ENCODE results near the gene NUAK2.

DNA sequence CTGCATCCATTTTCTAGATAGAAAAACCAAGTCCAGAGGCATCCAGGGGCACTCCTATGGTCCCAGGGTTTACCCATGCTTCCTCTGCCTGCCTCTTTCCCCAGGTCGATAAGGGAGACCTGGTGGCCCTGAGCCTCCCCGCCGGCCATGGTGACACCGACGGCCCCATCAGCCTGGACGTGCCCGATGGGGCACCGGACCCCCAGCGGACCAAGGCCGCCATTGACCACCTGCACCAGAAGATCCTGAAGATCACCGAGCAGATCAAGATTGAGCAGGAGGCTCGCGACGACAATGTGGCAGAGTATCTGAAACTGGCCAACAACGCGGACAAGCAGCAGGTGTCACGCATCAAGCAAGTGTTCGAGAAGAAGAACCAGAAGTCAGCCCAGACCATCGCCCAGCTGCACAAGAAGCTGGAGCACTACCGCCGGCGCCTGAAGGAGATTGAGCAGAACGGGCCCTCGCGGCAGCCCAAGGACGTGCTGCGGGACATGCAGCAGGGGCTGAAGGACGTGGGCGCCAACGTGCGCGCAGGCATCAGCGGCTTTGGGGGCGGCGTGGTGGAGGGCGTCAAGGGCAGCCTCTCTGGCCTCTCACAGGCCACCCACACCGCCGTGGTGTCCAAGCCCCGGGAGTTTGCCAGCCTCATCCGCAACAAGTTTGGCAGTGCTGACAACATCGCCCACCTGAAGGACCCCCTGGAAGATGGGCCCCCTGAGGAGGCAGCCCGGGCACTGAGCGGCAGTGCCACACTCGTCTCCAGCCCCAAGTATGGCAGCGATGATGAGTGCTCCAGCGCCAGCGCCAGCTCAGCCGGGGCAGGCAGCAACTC, 52.5 kb downstream of the NUAK2 start:
- TF ChIP-seq EZH2phosphoT487 (IDR thresholded peaks at IDR 0.05; ENCODE audit: insufficient read depth, low read depth) = no peak
- TF ChIP-seq EZH2 (IDR thresholded peaks at IDR 0.05; ENCODE audit: insufficient read depth, poor library complexity, severe bottlenecking) = no peak

All from GM23248 (cell line).